ELF-1 (cell line): ENCODE data around the gene CDH23.

Experiments used
- DNase-seq: peaks from one replicate; pipeline ENCODE4 v3.0.0-alpha.2; 2016; ENCODE audit warnings: low read depth, low spot score

The CDH23 gene

DNA sequence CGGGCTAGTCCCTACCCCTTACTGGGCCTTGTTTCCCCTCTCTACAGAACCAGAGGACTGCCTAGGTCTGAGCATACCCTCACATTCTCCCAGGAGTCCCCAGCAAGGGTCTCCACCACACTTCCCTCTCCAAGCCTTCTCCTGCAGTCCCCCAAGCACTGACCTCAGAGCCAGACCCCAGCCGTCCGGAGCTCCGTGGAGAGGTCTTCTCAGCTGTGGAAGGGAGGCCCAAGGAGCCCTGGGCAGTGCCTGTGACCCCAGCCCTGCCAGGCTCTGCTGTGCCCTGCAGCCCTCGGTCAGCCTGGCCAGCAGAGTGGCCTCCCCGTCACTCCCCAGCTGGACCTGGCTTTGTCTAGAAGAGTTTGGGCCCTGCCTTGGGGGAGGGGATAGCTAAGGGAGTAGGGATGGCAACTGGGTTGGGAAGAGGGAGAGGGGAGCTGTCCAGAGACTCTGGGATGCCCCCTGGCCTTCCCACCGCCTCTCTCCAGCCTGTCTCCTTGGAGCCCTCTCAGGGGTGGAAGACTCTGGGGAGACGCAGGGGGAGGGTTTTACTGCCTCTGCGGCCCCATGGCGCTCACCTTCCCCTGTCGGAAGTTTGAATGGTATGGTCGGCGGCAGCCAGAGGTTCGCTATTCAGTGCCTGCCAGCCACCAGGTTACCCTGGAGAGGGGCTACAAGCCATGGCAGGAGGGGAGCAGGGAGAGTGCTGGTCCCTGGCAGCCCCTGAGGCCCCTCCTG lies 322.9 kb downstream of the CDH23 start, which contains the start of gene C10orf105:
TSS of gene C10orf105 (minus strand) at position 315 of the 738 bp plus-strand sequence. CDS start 3,441 bp downstream, outside the sequence.
- DNase-seq: peak; percentile 75

DNA sequence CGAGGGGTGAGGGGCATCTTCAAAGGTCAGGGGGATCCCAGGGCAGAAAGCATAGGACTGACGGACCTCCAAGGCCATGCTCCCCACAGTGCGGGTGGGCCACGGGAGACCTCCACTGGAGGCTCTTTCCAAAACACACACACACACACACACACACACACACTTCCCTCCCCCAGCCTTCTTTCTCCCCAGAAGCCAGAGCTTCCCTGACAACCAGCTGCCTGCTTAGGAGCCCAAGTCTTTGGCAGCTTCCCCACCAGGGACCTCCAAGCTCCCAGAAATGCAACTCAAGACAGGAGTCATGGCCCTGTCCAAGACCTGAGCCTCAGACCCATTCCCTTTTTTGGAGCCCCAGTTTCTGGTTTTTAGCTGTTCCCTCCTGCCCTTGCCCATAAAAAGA lies 323.6 kb downstream of the CDH23 start:
- DNase-seq: no peak

DNA sequence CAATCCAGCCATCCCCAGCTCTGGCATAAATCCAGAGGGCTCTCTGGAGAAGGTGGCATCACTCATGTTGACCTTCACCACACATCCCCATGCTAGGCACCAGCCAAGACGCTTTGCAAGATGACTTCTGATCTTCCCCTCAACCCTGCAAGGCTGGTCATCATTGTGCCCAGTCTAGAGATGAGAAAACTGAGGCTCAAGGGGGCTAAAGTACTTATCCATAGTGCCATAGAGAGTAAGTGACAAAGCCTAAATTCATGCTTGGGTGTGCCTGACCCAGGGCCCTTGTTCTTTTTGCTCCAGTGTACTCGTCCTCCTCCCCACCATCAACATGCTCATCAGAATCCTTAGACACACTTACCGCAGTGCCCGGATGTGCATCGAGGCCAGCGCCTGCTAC lies 324.6 kb downstream of the CDH23 start:
- DNase-seq: no peak

DNA sequence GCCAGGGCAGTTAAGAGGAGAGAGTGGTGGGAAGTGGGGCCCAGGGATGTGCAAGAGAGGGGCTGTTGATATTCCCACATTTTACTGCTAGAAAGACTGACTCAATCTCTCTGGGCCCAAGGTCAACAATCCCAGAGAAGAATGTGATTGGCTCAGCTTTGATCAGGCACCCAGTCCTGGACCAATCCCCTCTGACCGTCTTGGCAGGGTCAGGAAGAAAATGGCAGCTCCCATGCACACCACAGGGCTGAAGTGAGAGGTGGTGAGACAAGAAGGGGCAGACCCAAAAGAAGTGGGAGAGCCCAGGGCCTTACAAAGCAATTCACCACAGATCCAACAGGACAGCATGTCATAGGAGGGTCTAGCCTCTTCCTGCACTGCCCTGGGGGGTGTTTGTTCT lies 326.1 kb downstream of the CDH23 start:
- no peak for DNase-seq

DNA sequence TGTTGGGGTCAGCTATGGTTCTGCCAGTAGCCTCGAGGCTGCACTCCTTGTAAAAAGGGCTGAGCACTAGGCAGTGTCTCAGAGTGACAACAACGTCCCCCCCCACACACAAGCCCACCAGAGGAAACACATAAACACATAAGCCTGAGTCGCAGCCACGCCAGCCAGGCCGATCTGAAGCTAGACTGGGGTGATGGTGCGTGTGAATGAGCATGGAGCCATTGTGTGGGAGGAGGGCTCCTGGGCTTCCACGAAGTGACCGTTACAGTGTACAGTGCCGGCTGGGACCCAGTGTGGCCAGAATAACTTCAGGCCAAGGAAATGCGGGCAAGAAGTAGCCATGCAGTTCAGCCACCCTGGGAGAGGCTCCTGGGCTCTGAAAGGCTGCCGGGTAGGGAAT lies 326.6 kb downstream of the CDH23 start:
- no peak for DNase-seq

DNA sequence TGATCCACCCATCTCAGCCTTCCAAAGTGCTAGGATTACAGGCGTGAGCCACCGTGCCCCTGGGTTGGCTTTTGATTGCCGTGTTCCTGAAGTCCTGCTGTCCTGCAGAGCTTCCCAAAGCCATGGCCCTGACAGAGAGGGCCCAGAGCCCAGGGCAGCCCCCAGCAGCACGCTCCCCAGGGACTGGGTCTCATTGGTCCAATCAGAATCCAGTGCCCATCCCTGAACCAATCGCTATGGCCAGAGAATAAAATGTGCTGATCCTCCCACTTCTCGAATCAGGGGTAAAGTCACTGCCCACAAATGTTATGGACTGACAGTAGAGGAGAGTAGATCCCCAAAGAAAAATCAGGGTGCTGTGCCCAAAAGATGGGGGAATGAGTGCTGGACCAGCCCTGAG lies 327.8 kb downstream of the CDH23 start:
- DNase-seq: no peak

DNA sequence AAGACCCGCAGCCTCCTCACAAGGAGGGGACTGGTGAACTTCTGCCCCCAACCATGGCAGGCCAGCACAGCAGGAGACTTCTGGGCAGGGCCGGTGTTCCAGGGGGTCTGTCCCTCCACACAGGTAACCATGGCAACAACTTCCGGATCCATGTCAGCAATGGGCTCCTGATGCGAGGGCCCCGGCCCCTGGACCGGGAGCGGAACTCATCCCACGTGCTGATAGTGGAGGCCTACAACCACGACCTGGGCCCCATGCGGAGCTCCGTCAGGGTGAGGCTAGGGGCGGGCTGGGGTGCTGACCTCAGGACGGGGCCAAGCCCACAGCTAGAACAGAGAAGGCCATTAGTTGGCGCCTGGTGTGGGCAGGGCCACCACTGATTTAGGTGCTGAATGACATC lies 328.5 kb downstream of the CDH23 start:
- DNase-seq: no peak

DNA sequence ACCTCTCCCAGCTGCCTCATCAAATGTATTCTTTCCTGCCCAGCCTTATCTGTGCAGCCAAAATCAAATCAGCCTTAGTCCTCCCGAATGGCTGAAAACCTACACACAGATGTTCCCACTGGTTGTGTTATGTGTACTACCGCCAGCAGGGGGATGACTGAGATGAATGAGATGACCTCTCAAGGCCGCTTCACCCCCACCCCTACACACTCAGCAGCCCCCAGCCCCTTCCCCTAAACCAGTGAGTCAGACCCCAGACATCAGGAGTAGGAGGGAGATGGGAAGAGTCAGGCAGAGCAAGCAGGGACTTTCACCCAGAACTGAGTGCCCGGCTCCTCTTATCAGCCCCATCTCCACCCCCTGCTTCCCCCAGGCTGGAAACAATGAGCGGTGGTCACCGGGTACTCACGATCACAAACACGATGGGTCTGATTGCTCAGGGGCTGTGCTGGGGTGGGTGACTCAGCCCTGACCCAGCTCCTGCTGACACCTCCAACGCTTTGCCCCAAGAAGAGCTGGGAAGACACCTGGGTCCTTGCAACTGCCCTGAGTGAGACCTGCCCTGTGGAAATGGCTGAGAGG lies 329.4 kb downstream of the CDH23 start:
- peak; percentile 74 for DNase-seq

DNA sequence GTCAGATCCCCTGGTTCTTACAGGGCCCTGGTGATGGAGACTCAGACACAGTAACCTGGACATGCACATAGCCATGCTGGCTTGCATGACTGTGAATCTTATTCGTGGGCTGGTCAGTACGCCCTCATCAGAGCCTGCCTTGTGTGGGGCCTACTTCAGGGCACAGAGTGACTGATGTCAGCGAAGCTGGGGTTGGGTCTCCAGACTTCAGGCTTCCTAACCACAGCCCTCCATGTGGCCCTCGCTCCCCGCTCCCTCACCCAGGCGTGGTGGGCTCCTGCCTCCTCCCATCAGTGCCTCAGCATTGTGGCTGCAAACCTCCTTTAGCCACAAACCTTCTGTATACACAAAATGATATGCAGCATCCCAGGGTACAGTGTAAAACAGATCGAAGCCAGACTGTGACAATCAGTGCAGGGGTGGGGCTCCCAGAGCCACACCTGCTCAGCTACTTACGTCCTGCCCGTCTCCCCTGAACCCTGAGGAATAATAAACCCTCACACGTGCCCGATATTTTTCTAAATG lies 329.9 kb downstream of the CDH23 start:
- DNase-seq: no peak

DNA sequence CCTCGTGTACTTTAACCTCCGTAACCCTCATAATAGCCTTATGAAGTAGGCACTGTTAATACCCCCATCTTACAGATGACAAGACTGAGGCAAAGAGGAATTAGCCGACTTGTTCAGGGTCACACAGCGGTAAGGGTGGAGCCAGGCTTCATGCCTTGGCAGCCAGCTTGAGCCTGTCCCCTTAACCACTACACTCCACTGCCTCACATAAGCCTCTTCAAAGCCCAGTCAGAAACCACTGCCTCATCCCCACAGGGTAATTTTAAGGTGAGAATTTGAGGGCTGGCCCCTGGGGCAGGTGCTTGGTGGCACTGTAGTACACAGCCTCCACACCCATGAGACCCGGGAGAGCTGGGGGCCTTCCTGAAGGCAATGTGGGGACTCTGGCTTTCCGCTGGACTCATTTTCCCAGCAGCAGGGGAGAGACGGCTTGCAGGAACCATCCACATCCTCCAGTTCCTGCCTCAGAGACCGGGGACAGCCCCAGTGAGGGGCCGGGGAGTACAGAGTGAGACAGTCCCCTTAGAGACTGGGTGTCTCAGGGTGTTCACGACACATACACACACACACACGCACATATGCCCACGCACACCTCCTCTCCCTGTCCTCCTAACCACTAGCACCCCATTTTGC lies 330.5 kb downstream of the CDH23 start:
- DNase-seq: no peak

DNA sequence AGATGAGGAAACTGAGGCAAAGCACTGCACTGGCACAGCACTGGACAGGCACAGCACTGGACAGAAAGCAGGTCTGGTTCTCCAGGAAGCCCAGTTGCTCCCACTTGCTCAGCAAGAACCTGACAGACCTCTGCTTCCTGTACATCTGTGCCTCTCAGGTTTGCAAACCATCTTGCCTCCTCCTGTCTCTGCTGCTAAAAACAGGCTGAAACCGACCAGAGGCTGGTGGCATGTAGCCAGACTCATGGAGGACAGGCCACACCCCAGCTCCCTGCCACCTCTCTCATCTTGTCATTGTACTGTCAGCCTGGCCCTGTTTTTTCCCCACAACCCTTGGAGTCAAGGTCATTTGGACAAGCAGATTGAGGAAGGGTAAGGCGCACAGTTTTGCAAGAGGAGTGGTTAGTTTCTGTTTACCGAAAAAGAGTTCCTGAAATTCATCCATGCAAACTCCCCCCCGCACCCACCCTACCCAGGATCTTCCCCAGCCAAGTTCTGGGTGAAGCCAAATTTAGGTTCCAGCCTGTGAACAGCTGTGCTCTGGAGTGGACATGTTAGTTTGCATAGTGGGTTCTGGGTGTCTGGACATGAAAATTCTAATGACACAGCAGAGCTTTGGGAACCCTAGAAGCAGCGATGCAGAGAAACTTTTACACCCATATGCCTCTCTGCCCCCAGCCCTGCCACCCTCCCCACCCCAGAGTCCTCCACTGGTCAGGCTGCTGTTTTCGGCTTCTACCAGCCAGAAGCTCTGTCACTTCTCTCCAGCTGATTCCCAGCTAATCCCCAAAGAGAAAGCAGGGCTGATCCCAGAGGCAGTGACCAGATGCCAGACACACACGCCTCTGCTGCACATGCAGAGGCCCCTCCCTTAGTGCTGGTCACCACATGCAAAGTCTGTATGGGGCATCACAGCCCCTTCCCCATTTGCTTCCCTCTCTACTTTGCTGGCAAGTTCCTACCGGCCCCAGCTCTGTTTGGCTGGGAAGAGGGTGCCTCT lies 331.3 kb downstream of the CDH23 start:
- peak; percentile 58 for DNase-seq

DNA sequence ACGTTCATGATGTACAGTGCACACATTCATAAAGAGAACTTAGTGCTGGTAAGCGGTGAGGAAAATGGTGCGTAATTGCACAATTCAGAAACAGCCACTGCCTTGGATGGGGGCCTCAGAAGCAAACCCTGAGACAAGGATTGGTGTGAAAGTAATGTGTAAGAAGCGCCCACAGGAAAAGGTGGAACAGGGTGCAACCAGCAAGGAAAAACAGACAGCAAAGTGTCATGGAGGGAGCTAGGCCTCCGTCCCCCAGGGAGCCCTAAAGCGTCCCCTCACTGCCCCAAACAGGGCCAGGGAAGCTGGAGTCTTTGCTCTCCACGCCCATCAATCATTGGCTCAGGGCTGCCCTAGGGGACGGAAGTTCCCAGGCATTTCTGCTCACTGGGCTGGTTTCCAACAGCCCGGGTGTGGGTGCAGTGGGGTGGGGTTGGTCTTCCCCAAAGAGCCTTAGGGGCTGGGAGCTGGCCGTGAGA lies 332.5 kb downstream of the CDH23 start:
- peak; percentile 85 for DNase-seq

DNA sequence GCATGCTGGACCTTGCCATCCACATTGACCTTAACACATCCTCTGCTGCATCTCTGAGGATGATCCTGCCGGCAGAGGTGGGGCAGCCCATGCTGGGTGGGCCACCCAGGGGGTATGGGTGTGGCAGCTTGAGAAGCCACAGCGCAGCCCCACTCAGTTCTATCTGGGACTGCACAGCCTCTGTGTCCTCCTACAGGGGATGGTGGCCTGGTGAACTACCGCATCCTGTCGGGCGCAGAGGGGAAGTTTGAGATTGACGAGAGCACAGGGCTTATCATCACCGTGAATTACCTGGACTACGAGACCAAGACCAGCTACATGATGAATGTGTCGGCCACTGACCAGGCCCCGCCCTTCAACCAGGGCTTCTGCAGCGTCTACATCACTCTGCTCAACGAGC lies 335.1 kb downstream of the CDH23 start:
- DNase-seq: no peak

DNA sequence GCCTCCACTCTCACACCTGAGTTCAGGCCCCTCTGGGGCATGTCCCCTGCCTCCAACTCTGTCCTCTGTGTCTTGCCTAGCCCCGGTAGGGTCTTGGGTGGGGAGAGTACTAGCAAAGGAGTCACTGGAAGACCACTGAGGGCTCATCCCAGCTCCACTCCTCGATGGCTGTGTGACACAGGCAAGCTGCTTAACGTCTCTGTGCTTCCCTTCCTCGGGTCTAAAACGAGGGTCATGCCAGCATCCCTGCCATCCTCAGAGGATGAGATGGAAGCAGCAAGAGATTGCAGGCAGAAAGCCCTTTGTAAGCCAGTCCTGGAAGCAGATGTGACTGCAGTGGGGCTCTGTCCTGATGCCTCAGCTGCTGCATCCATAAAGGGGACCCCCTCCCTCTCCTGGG lies 338.1 kb downstream of the CDH23 start:
- DNase-seq: no peak

DNA sequence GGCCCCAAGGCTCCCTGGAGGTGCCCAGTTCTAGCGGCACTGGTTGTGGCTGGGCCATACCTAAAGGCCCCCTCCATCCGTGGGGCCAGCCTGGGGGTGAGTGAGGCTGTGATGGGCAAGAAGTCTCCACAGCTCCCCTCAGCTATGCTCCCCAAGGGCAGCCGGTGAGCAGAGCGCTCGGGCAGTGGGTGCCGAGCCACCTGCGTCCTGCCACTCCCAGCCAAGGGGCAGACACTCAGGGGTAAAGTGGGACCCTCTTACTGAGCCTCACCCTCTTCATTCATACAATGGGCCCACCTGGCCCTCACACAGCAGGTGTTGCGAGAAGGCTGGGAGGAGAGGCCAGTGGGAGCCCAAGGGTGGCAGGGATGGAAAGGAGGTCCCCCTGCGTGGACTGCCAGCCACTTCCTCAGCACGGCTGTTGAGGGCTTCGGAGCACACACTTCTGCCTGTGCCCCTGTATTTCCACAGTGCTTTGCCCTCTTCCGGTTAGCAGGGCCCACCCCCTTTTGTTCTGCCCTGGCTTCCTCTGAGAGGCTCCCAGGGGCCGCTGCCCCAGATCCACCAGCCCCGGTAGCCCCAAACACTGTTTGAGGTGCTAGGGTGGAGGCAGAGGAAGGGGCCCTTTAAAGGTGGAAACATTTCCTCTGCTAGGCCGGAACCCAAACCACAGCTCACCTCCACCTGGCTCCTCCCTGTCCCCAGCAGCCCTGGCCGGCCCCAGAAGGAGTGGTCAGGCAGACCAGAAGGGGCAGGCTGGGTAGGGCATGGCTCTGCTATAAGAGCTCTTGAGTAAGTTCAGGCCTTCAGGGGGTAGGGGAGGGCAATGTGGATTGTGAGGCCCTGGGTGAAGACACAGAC lies 339.2 kb downstream of the CDH23 start:
- no peak for DNase-seq

DNA sequence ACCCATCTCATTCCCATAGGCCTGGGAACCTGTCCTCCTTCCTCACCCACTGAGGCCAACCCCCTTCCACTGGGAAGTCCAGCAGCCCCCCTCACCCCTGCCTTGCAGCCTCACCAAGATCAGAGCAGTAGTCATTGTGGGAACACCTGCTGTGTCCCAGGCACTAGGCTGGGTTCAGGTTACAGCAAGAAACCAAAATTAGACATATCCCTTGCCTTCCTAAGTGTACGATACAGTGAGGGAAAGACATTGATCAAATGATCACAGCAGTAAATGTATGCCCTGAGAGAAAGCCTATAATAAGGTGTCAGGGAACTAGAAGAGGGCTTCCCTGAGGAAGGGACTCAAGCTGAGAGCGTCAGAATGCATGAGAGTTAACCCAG lies 339.8 kb downstream of the CDH23 start:
- no peak for DNase-seq

DNA sequence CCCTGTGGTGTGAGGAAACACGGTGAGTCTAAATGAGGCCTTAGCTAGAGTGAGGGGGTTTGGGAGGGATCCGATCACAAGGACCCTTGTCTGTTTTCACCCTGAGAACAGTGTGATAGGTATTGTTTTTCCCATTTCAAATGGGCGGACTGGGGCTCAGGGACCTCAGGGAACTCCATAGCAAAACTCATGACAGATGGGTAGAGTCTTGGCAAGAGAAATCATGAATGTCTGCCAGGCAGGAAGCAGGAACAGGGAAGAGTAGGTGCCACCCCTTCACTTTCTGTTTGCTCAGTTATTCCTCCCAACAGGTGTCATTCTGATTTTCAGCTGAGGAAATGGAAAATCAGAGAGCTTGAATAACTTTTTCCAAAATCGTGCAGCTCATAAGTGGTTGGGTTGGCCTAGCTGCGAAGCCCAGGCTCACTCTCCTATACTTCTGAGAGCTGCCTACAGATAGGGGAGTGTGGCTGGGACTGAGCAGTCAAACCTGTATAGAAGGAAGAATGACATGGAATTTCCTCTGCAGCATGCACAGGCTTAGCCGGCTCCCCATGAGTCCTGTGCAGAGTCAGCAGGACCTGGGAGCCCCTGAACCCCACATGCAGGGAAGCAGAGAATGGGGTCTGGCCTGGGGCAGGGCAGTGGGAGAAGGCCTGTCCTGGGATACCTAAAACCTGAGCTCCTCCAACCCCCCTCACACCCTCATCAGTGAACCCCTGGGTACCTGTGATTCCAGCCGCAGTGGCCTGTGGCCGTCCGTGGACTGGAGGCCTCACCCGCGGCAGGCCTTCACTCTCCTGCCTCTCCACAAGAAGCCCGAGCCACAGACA lies 340.5 kb downstream of the CDH23 start:
- DNase-seq: no peak

DNA sequence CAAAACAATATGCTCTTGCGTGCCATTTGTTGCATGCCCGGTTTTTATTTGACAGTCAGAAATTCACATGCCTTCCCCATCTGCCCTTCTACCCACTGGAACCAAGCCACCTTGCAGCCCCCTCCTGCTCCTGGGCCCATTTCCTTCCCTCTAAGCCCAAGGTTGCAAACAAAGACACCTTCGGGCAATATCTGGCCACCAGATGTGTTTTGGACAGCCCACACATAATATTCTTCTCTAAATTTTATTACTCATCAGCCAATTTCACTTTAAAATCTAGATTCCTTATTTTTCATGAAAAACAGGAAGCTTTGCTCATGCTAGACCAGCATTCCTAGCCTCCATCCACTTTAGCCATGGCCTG lies 341.1 kb downstream of the CDH23 start:
- no peak for DNase-seq

DNA sequence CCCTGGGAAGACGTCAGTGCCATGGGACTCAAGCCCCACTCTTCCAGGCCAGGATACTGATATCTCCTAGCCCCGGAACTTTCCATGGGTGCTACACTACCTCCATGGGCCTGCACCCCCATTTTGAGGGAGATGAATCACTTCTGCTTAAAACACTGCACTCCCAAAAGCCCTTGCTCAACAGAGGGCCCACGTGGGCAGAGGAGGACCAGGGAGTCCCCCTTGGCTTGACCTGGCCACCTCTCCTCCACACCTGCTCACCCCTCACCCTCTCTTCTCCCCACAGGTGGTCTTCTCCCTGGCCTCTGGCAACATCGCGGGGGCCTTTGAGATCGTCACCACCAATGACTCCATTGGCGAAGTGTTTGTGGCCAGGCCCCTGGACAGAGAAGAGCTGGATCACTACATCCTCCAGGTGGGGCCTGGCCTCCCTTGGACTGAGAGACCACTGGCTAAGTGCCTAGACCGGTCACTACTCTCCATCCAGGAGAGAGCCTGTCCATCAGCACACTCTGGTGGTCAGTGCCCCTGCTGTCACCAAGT lies 342.7 kb downstream of the CDH23 start:
- no peak for DNase-seq
